GM21367 (cell line): ENCODE measurements around the gene OR4N2.
"Not testable (repeated sequence)": the region's sequence is repeated elsewhere in the genome, so short reads cannot be mapped to it uniquely, and the experiment has no call there.

Experiments used
- ATAC-seq: cut with Tn5 transposase; IDR thresholded peaks from one replicate; pipeline ENCODE4 v1.9.1; 2021; ENCODE audit not compliant: unreplicated experiment

The OR4N2 gene, protein sequence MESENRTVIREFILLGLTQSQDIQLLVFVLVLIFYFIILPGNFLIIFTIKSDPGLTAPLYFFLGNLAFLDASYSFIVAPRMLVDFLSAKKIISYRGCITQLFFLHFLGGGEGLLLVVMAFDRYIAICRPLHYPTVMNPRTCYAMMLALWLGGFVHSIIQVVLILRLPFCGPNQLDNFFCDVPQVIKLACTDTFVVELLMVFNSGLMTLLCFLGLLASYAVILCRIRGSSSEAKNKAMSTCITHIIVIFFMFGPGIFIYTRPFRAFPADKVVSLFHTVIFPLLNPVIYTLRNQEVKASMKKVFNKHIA

DNA sequence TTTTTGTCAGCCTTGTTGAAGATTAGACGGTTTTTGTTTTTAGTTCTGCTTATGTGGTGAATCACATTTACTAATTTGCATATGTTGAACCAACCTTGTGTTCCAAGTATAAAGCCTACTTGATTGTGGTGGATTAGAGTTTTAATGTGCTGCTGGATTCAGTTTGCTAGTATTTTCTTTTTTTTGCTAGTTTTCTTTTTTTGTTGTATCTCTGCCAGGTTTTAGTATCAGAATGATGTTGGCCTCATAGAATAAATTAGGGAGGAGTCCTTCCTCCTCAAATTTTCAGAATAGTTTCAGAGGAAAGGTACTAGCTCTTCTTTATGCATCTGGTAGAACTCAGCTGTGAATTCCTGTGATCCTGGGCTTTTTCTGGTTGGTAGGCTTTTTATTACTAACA lies at the start of gene OR4N2:
Gene OR4N2 (plus strand): TSS at position 301 of the 400 bp plus-strand sequence. CDS start 23,679 bp downstream, outside the sequence.
- not testable (repeated sequence) for ATAC-seq

DNA sequence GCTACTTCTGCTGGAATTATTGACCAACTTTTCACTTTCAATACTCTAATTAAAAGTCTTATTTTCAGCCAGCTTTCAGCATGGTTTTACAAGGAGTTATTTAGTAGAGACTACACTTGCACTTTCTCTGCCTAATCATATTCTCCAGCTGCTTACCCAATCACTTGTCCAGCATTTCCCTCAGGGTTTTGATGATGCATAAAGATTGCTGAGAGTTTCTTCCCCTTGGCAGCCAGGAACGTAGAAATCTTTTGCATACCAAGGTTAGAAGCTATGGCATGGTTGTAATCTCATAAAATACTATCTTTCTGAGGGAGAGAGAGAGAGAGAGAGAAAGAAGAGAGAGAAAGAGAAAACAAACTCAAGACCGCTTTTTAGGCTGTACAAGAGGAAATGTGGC lies 49.4 kb upstream of the OR4N2 start:
- ATAC-seq: no peak

DNA sequence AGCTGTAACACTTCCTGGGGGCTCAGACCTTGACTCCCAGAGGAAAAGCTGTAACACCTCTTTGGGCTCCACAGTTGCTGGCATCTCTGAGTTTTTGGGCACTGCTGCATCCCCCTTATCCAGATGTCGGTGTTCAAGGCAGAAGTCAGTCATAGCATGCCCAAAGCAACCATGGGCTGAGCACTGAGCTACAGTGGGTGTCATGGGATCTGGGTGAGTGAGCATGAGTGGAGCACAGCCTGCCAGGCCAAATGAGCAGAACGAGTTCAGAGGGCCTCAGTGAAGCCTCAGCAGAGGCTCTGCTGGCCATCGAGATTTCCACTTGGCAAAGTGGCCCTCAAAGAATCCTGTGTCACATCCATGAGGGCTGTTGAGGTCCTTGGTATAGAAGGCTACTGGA lies 32.1 kb upstream of the OR4N2 start:
- ATAC-seq: peak; percentile 10

DNA sequence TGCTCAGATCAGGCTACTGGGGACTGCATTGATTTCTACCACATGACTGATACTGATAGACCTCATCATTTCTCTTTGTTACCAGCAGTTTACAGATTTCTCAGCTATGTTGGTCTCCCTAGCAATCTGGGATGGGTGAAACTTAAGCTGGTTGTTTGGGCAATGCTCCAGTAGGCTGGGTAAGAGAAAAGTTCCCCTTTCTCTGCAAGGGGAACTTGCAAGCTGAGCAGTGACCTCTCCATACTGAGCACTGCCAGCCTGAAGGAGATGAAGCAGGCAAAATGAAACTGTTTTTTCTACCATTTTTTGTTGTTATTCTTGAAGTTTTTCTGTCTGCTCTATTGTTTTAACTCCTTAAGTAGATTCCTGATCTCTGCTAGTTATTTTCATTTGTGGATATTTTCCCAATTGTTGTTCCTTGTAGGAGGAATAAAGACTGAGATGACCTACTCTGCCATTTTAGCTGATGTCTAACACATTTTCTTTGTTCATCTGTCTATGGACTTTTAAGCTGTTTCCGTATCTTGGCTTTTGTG lies 31.6 kb upstream of the OR4N2 start:
- ATAC-seq: peak; percentile 42

DNA sequence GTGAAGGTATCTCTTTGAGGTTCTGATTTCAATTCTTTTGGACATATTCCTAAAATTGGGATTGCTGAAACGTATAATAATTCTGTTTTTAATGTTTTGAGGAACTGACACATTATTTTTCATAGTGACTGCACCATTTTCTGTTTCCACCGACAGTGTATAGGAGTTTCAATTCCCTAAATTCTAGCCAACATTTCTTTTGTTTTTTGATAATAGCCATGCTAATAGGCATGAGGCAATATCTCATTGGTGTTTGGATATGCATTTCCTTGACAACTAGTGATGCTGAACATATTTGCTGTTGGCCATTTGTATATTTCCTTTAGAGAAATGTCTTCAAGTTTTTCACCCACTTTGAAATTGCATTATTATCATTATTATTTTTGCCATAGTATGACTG lies 31.1 kb upstream of the OR4N2 start:
- ATAC-seq: peak; percentile 71

DNA sequence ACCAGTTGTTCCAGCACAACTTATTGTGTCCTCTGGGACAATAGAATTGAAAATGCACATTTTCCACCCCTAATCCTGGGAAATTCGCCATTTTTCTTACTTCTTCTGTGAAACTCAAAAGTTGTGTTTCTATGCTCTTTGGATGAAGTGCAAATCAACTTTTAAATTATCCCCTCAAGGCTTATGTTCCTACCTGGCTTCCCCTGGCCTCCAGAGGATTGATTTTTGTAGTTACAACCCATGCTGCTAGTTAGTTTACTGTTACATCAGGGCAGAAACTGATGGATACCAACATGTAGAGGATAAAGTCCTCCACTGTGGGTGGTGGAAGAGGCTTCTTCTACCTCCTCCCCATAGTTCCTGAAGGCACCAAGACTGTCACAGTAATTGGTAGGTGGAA lies 30.4 kb upstream of the OR4N2 start, which contains the start of gene OR4M1:
Gene OR4M1 (plus strand): TSS at position 301 of the 400 bp plus-strand sequence. CDS start 6,819 bp downstream, outside the sequence.
- not testable (repeated sequence) for ATAC-seq

DNA sequence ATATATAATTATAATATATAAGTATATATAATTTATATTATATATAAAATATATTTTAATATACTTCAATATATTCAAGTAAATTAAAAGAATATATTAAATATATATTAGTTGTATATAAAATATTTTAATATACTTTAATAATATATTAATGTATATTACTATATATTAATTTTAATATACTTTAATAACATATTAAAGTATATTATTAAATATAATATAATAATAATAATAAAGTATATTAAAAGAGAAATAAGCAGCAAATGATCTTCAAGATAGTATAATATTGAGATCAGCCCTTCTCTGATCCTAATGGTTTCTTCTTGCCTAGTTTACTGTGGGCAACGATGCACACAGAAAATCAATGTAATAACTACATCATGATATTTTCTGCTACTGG lies 28.0 kb upstream of the OR4N2 start:
- ATAC-seq: no peak

DNA sequence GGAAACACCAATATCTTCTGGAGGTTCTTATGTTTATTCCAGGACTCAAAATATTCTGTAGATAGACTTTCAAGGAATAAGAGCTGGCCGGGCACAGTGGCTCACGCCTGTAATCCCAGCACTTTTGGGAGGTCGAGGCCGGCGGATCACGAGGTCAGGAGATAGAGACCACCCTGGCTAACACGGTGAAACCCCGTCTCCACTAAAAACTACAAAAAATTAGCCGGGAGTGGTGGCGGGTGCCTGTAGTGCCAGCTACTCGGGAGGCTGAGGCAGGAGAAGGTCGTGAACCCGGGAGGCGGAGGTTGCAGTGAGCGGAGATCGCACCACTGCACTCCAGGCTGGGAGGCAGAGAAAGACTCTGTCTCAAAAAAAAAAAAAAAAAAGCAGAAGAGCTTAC lies 17.7 kb upstream of the OR4N2 start:
- not testable (repeated sequence) for ATAC-seq

DNA sequence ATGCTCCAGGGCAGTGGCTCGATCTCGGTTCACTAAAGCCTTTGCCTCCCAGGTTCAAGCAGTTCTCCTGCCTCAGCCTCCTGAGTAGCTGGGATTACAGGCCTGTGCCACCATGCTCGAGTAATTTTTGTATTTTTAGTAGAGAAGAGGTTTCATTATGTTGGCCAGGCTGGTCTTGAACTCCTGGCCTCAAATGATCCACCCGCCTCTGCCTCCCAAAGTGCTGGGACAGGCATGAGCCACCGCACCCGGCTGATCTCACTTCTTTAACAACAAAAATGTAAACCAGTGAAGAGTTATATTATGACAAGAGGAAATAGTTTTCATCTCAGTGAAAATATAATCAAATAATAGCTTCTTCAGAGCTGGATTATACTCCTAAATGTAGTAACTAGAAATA lies 16.3 kb upstream of the OR4N2 start:
- not testable (repeated sequence) for ATAC-seq

DNA sequence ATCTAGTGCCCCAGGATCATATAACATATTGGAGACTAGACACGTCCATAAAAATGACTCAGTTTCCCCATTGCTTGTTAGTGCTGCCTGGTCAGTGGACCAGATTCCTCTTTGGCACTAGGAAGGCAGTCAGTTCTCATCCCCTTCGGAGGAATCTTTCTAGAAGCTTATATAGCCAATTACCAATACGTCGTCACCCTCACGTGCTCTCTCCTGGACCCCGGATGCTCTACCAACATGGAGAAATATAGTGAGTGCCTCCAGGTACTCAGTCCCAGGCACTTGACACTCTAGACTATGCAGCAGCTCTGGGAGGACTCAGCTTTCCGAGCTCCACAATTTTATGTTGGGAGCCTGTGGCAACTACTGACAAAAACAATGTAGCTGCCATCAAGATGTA lies 15.4 kb upstream of the OR4N2 start:
- not testable (repeated sequence) for ATAC-seq

DNA sequence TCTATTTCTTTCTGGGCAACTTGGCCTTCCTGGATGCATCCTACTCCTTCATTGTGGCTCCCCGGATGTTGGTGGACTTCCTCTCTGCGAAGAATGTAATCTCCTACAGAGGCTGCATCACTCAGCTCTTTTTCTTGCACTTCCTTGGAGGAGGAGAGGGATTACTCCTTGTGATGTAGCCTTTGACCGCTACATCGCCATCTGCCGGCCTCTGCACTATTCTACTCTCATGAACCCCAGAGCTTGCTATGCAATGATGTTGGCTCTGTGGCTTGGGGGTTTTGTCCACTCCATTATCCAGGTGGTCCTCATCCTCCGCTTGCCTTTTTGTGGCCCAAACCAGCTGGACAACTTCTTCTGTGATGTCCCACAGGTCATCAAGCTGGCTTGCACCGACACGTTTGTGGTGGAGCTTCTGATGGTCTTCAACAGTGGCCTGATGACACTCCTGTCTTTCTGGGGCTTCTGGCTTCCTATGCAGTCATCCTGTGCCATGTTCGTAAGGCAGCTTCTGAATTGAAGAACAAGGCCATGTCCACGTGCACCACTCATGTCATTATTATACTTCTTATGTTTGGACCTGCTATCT lies 7.0 kb upstream of the OR4N2 start:
- not testable (repeated sequence) for ATAC-seq

DNA sequence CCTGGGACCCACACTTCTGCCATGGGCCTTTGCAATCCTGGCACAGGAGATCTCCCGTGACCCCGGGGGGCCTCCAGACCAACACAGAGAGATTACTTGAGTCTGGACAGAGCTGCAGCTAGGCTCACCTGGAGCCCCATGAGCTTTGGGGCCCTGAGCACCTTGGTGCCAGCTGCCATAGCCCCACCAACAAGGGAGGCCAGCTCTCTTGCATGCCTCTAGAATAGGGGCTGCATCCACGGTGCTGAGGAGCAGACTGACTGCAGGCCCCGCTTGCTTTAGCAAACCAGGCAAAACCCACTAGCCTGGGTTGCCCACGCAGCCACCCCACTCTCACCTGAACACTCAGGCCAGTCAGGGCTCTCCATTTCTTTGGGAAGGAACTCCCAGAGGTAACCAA lies 3.7 kb upstream of the OR4N2 start:
- no peak for ATAC-seq

DNA sequence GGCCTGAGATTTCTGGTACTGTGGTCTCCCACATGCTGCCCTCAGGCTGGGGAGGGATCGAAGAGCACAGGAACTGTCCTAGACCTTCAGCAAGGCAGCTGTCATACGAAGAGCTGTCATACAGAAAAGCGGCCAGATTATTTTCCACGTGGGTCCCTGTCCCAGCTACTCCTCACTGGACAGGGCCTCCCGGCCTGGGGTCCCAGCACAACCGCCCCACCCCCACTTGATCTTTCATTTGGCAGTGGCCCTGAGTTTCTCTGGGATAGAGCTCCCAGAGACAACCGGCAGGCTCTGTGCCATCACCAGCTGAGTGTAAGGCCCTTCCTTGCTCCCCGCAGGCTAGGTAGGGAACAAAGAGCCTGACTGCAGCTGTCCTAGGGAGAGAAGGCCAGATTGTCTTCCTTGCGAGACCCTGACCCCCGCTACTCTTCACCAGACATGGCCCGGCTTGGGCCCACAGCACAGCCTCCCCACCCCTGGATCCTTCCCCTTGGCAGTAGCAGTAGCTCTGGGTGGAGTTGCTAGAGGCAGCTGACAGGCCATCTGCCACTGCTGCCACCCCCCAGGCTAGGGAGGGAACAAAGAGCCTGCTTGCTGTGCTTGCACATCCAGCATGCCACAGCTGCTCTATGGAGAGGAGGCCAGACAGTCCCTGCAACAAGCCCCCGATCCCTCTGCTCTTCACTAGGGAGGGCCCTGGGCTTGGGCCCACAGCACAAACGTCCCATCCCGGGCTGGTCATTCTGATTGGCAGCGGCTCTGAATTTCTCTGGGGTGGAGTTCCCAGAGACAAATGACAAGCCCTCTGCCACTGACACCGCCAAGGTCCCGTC lies 3.1 kb upstream of the OR4N2 start:
- no peak for ATAC-seq

DNA sequence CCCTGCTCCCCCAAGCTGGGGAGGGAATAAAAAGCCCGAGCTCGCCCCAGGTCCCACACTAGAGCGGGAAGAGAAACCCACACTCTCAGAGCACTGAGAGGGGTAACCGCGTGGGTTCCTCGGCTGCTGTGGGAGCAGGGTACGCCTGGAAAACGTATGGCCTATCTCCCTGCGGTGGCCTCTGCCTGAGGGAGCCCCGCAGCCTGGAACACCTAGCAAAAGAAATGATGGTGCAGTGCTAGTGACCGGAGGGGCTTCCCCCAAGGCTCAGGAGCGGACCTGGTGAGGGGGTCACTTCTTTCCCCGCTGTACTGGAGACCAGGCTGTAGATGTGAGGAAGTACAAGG lies 2.5 kb upstream of the OR4N2 start:
- no peak for ATAC-seq

DNA sequence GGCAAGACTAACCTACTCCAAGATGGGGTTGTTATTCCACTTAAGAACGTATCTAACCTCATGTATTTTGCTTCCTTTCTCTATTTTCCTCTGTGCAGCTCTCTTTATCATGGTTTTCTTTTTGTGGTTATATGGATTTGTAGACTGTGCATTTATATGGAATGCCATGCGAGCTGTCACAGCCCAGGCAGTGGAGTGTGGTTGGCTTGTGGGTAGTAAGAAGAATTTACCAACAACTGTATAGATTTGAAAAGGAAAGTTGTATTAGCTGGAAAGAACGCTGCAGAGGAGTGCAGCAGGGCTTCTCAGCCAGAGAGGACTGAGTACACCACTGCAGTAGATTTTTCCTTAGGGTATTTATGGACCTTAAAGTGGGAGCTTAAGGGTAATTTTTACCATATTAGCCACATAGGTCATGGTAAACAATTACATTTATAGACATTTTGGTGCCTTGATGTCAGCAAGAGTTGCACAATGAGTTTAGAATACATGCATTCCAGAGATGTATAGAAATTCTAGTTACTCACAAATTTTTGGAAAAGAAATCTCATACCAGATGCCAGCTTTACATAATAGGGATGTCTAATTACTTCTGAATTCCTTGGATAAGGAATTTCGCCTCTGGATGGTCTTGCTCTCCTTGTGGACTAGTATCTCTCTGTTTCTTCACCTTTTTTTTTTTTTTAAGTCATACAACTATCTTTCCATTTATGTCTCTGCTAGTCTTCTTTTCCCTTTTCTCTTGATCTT lies 9.8 kb downstream of the OR4N2 start:
- ATAC-seq: not testable (repeated sequence)

DNA sequence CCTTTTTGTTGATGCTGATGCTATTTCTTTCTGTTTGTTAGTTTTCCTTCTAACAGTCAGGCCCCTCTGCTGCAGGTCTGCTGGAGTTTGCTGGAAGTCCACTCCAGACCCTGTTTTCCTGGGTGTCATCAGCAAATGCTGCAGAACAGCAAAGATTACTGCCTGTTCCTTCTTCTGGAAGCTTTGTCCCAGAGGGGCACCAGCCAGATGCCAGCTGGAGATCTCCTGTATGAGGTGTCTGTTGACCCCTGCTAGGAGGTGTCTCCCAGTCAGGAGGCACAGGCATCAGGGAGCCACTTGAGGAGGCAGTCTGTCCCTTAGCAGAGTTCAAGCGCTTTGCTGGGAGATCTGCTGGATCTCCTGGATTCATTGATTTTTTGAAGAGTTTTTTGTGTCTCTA lies 16.3 kb downstream of the OR4N2 start:
- ATAC-seq: not testable (repeated sequence)

DNA sequence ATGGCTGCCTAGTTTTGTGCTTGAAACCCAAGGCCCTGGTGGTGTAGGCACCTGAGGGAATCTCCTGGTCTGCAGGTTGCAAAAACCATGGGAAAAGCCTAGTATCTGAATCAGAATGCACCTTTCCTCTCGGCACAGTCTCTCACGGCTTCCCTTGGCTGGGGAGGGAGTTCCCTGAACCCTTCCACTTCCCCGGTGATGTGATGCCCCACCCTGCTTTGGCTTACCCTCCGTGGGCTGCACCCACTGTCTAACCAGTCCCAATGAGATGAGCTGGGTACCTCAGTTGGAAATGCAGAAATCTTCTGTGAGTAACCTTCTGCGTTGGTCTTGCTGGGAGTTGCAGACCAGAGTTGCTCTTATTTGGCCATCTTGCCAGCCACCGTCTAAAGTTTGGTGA lies 17.4 kb downstream of the OR4N2 start:
- ATAC-seq: not testable (repeated sequence)

DNA sequence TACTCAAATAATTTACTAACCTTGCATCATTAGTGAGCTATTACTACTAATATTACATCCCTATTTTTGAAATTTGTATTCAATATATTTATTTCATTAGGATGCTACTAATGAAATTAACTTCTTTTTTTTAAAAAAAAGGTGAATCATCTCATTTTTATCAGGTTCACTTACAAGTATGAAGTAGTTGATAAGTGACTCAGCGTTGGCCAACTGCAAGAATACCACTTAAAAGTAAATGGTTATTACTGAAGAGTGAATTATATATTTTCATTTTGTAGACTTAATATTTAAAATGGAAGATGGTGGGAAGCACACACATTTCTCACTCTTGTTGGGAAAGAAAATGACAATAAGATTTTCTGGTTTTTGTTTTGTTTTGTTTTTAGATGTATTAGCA lies 19.6 kb downstream of the OR4N2 start:
- ATAC-seq: no peak

DNA sequence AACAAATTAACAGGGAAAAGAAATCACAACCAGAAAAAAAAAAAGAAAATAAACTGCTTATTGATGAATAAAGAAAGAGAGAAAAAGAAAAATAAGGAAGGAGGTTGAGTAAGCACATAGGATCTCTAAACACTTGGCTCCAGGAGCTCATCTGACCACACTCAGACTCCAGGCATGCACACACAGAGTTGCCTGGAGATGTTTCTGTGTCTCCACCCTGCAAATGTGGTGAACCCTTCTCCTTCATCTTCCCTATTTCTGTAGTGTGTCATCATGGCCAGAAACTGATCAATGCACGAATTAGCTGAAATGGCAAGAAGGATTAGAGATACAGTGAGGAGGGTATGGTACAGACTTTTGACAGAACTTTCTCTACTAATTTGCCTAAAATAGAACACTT lies 20.2 kb downstream of the OR4N2 start:
- ATAC-seq: no peak

DNA sequence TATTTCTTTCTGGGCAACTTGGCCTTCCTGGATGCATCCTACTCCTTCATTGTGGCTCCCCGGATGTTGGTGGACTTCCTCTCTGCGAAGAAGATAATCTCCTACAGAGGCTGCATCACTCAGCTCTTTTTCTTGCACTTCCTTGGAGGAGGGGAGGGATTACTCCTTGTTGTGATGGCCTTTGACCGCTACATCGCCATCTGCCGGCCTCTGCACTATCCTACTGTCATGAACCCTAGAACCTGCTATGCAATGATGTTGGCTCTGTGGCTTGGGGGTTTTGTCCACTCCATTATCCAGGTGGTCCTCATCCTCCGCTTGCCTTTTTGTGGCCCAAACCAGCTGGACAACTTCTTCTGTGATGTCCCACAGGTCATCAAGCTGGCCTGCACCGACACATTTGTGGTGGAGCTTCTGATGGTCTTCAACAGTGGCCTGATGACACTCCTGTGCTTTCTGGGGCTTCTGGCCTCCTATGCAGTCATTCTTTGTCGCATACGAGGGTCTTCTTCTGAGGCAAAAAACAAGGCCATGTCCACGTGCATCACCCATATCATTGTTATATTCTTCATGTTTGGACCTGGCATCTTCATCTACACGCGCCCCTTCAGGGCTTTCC lies 24.2 kb downstream of the OR4N2 start:
- ATAC-seq: not testable (repeated sequence)
